ENCODE measurements around the gene RGMB.

GRCh38 chr5:98735806-98736507 is 37.5 kb upstream of the RGMB start:
- TF ChIP-seq DMAP1 (CRISPR knock-in tag; IDR thresholded peaks at IDR 0.05) (no peak), ZFP1 (CRISPR knock-in tag; IDR thresholded peaks at IDR 0.05) (no peak), ZNF317 (CRISPR knock-in tag; IDR thresholded peaks at IDR 0.05) (no peak), SMC3 (IDR thresholded peaks at IDR 0.05; ENCODE audit: low read length) (no peak), IRF2 (CRISPR knock-in tag; IDR thresholded peaks at IDR 0.05) (no peak), NONO (IDR thresholded peaks at IDR 0.05) (no peak), NONO (CRISPR knock-in tag; conservative IDR thresholded peaks at IDR 0.05) (no peak)
- TF ChIP-seq, protein P1, sequence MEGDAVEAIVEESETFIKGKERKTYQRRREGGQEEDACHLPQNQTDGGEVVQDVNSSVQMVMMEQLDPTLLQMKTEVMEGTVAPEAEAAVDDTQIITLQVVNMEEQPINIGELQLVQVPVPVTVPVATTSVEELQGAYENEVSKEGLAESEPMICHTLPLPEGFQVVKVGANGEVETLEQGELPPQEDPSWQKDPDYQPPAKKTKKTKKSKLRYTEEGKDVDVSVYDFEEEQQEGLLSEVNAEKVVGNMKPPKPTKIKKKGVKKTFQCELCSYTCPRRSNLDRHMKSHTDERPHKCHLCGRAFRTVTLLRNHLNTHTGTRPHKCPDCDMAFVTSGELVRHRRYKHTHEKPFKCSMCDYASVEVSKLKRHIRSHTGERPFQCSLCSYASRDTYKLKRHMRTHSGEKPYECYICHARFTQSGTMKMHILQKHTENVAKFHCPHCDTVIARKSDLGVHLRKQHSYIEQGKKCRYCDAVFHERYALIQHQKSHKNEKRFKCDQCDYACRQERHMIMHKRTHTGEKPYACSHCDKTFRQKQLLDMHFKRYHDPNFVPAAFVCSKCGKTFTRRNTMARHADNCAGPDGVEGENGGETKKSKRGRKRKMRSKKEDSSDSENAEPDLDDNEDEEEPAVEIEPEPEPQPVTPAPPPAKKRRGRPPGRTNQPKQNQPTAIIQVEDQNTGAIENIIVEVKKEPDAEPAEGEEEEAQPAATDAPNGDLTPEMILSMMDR (CRISPR knock-in tag; IDR thresholded peaks at IDR 0.05) = no peak
- TF ChIP-seq, protein P2, sequence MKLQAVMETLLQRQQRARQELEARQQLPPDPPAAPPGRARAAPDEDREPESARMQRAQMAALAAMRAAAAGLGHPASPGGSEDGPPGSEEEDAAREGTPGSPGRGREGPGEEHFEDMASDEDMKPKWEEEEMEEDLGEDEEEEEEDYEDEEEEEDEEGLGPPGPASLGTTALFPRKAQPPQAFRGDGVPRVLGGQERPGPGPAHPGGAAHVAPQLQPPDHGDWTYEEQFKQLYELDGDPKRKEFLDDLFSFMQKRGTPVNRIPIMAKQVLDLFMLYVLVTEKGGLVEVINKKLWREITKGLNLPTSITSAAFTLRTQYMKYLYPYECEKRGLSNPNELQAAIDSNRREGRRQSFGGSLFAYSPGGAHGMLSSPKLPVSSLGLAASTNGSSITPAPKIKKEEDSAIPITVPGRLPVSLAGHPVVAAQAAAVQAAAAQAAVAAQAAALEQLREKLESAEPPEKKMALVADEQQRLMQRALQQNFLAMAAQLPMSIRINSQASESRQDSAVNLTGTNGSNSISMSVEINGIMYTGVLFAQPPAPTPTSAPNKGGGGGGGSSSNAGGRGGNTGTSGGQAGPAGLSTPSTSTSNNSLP (IDR thresholded peaks at IDR 0.05; ENCODE audit: low read depth, low read length) = no peak
- TF ChIP-seq, protein P3, sequence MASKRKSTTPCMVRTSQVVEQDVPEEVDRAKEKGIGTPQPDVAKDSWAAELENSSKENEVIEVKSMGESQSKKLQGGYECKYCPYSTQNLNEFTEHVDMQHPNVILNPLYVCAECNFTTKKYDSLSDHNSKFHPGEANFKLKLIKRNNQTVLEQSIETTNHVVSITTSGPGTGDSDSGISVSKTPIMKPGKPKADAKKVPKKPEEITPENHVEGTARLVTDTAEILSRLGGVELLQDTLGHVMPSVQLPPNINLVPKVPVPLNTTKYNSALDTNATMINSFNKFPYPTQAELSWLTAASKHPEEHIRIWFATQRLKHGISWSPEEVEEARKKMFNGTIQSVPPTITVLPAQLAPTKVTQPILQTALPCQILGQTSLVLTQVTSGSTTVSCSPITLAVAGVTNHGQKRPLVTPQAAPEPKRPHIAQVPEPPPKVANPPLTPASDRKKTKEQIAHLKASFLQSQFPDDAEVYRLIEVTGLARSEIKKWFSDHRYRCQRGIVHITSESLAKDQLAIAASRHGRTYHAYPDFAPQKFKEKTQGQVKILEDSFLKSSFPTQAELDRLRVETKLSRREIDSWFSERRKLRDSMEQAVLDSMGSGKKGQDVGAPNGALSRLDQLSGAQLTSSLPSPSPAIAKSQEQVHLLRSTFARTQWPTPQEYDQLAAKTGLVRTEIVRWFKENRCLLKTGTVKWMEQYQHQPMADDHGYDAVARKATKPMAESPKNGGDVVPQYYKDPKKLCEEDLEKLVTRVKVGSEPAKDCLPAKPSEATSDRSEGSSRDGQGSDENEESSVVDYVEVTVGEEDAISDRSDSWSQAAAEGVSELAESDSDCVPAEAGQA (IDR thresholded peaks at IDR 0.05; ENCODE audit: low read depth) = no peak
- TF ChIP-seq, protein P3 (CRISPR knock-in tag; IDR thresholded peaks at IDR 0.05; ENCODE audit: borderline replicate concordance) = no peak
- TF ChIP-seq, protein P4, sequence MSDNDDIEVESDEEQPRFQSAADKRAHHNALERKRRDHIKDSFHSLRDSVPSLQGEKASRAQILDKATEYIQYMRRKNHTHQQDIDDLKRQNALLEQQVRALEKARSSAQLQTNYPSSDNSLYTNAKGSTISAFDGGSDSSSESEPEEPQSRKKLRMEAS (IDR thresholded peaks at IDR 0.05) = no peak
- TF ChIP-seq, protein P5, sequence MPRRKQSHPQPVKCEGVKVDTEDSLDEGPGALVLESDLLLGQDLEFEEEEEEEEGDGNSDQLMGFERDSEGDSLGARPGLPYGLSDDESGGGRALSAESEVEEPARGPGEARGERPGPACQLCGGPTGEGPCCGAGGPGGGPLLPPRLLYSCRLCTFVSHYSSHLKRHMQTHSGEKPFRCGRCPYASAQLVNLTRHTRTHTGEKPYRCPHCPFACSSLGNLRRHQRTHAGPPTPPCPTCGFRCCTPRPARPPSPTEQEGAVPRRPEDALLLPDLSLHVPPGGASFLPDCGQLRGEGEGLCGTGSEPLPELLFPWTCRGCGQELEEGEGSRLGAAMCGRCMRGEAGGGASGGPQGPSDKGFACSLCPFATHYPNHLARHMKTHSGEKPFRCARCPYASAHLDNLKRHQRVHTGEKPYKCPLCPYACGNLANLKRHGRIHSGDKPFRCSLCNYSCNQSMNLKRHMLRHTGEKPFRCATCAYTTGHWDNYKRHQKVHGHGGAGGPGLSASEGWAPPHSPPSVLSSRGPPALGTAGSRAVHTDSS (CRISPR knock-in tag; conservative IDR thresholded peaks at IDR 0.05) = no peak

Data from HepG2 (cell line).